Neural cell (in vitro differentiated cells): ENCODE data around the gene CCDC90B. TPM values are rescaled to one million over a fixed set of nuclear protein-coding genes. Genes with fewer than 3 reads are reported as not detected.
"Not testable (repeated sequence)": the region's sequence is repeated elsewhere in the genome, so short reads cannot be mapped to it uniquely, and the experiment has no call there.

Experiments
- H2AFZ ChIP-seq: fragments of 200-600, 300-800 bp; sonication (generic), shearing (Covaris generic); 2 replicates; pipeline ENCODE4 v1.6.0; 2014; ENCODE audit warnings: low read depth, mild to moderate bottlenecking, antibody characterized with exemption, low read length, moderate library complexity
- H3F3A ChIP-seq: fragments of 200-600 bp; shearing (Covaris generic); 2 replicates; pipeline ENCODE4 v1.6.1; 2016; ENCODE audit warnings: mild to moderate bottlenecking, moderate library complexity, mixed read lengths, antibody characterized with exemption, low read length; ENCODE audit not compliant: insufficient read depth, poor library complexity, severe bottlenecking
- H3K27ac ChIP-seq: fragments of 200-600, 300-800 bp; sonication (generic), shearing (Covaris generic); 2 replicates; pipeline ENCODE4 v1.5.1; 2014; ENCODE audit warnings: mild to moderate bottlenecking, low read length, moderate library complexity
- H3K27me3 ChIP-seq: fragments of 300-800, 200-600 bp; sonication (generic), shearing (Covaris generic); 2 replicates; pipeline ENCODE4 v1.6.0; 2014; ENCODE audit warnings: mild to moderate bottlenecking, low read depth, low read length, moderate library complexity; ENCODE audit not compliant: insufficient read depth
- H3K36me3 ChIP-seq: fragments of 300-800, 200-600 bp; sonication (generic), shearing (Covaris generic); 2 replicates; pipeline ENCODE4 v1.5.1; 2014; ENCODE audit warnings: mild to moderate bottlenecking, antibody characterized with exemption, low read length, moderate library complexity; ENCODE audit not compliant: insufficient read depth
- H3K4me2 ChIP-seq: fragments of 300-800, 200-600 bp; sonication (generic), shearing (Covaris generic); 2 replicates; pipeline ENCODE4 v1.6.0; 2014; ENCODE audit warnings: mild to moderate bottlenecking, low read length
- H3K4me3 ChIP-seq: fragments of 300-800, 200-600 bp; sonication (generic), shearing (Covaris generic); 2 replicates; pipeline ENCODE4 v1.5.1; 2014; ENCODE audit warnings: mild to moderate bottlenecking, low read length, moderate library complexity
- H3K79me2 ChIP-seq: fragments of 200-600 bp; shearing (Covaris generic); replicated peaks from 2 replicates; pipeline ENCODE4 v1.6.0; 2014; ENCODE audit warnings: mild to moderate bottlenecking, low read length, moderate library complexity; ENCODE audit not compliant: insufficient read depth
- H3K9ac ChIP-seq: fragments of 300-800, 200-600 bp; sonication (generic), shearing (Covaris generic); 2 replicates; pipeline ENCODE4 v1.6.1; 2016; ENCODE audit warnings: mild to moderate bottlenecking, low read length, mixed read lengths
- H3K9me2 ChIP-seq: fragments of 200-600 bp; shearing (Covaris generic); 2 replicates; pipeline ENCODE4 v1.6.1; 2016; ENCODE audit warnings: mild to moderate bottlenecking, low read length, mixed read lengths; ENCODE audit not compliant: insufficient read depth
- H3K9me3 ChIP-seq: fragments of 200-600, 300-800 bp; sonication (generic), shearing (Covaris generic); 2 replicates; pipeline ENCODE4 v1.6.1; 2016; ENCODE audit warnings: mild to moderate bottlenecking, mixed run types, low read length, moderate library complexity, mixed read lengths
- H4K20me1 ChIP-seq: fragments of 200-600 bp; shearing (Covaris generic); 2 replicates; pipeline ENCODE4 v1.6.1; 2016; ENCODE audit warnings: mild to moderate bottlenecking, mixed run types; ENCODE audit not compliant: insufficient read depth
- EP300 ChIP-seq: fragments of 450-650 bp; conservative IDR thresholded peaks from 2 replicates; pipeline ENCODE4 v1.6.1; 2014; ENCODE audit warnings: antibody characterized with exemption, mild to moderate bottlenecking, moderate library complexity; ENCODE audit not compliant: poor library complexity, severe bottlenecking
- EZH2 ChIP-seq: fragments of 200-600, 300-800 bp; shearing (Covaris generic), sonication (generic); IDR thresholded peaks from 2 replicates; pipeline ENCODE4 v1.6.1; 2014; ENCODE audit warnings: antibody characterized with exemption, low read length, borderline replicate concordance, mild to moderate bottlenecking; ENCODE audit not compliant: insufficient read depth, poor library complexity, severe bottlenecking
- MXI1 ChIP-seq: fragments of 450-650 bp; conservative IDR thresholded peaks from 2 replicates; pipeline ENCODE4 v1.6.1; 2014; ENCODE audit warnings: antibody characterized with exemption, mild to moderate bottlenecking; ENCODE audit not compliant: poor library complexity, severe bottlenecking
- POLR2AphosphoS5 ChIP-seq: IDR thresholded peaks from 2 replicates; pipeline ENCODE4 v1.6.1; 2012
- RAD21 ChIP-seq: fragments of 450-650 bp; conservative IDR thresholded peaks from 2 replicates; pipeline ENCODE4 v1.6.1; 2014; ENCODE audit warnings: antibody characterized with exemption, mild to moderate bottlenecking, moderate library complexity
- REST ChIP-seq: IDR thresholded peaks from 2 replicates; pipeline ENCODE4 v1.6.1; 2012; ENCODE audit warnings: borderline replicate concordance
- SMC3 ChIP-seq: fragments of 450-650 bp; conservative IDR thresholded peaks from 2 replicates; pipeline ENCODE4 v1.6.1; 2014; ENCODE audit warnings: antibody characterized with exemption, mild to moderate bottlenecking, moderate library complexity; ENCODE audit not compliant: poor library complexity
- TAF1 ChIP-seq: IDR thresholded peaks from 2 replicates; pipeline ENCODE4 v1.6.1; 2012; ENCODE audit warnings: low read depth
- polyA plus RNA-seq: library from polyadenylated mRNA; depleted of rRNA; stranded (reverse); fragments of >200 nt; gene quantifications from 2 replicates; pipeline ENCODE4 v1.2.3, GENCODE V29; 2014
- TF ChIP-seq, protein P1 (sequence below): fragments of 450-650 bp; IDR thresholded peaks from 2 replicates; pipeline ENCODE4 v1.5.1; 2014; ENCODE audit warnings: antibody characterized with exemption, mild to moderate bottlenecking, moderate library complexity; ENCODE audit not compliant: poor library complexity, severe bottlenecking

The CCDC90B gene
- polyA plus RNA-seq, 1 donor from 2014 or later, result 351 TPM

DNA sequence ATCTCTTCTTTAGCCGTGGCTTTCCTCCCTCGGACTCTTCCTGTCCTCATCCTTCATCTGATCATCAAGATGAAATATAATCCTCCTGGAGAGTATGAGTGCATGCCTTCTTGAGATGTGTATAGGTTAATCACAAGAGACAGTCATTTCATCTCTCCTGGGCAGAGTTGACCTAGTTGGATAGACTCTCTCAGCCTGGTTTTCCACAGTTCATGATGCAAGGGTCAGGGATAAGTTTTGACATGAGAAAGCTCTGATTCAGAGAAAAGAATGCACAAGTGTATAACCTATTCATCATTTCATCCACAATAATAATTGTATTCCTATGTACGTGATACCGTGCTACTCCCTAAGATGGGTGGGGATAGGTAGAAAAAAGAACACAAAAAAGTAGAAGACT is 33.2 kb upstream of the CCDC90B start:
- H3K9ac ChIP-seq, result no peak overlapping the region
- H3K9me3 ChIP-seq, result no peaks in the 10 kb centered on the region
- H3K4me3 ChIP-seq, result no peak overlapping the region
- no peak for TF ChIP-seq SMC3
- TF ChIP-seq TAF1, result no peak
- TF ChIP-seq MXI1, result no peak
- no peak for TF ChIP-seq RAD21
- TF ChIP-seq EZH2, result no peak
- no peak overlapping the region for H3K27ac ChIP-seq
- H3K27me3 ChIP-seq, result no peaks in the 10 kb centered on the region
- H3F3A ChIP-seq, result no peaks in the 10 kb centered on the region
- no peaks in the 10 kb centered on the region for H3K79me2 ChIP-seq
- no peaks in the 10 kb centered on the region for H3K9me2 ChIP-seq
- H4K20me1 ChIP-seq, result no peaks in the 10 kb centered on the region
- no peak overlapping the region for H3K4me2 ChIP-seq
- no peak overlapping the region for H2AFZ ChIP-seq
- H3K36me3 ChIP-seq, result no peaks in the 10 kb centered on the region

DNA sequence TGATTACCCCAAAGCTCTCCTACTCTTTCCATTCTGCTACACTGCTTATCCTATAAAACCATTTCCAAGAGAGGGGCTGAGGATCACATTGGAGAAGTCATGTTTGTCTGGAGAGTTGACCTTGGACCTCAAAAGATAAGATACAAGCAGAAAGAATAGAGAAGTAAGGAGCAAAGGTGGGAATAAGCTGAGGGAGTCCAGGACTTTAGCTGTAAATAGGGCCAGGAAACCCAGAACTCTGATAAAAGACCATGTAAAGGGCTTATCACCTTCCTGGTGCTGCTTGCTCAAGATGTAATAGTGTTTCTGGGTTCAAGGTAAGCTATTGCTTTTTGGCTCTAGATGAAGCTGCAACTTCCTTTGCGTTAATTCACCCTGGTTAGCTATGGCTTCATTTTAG is 32.8 kb upstream of the CCDC90B start:
- no peaks in the 10 kb centered on the region for H3K9me3 ChIP-seq
- H3K27ac ChIP-seq, result no peak overlapping the region
- no peak overlapping the region for H2AFZ ChIP-seq
- no peaks in the 10 kb centered on the region for H3K79me2 ChIP-seq
- H3K9ac ChIP-seq, result no peak overlapping the region
- H3K36me3 ChIP-seq, result no peaks in the 10 kb centered on the region
- H3K9me2 ChIP-seq, result no peaks in the 10 kb centered on the region
- no peak overlapping the region for H3K4me2 ChIP-seq
- no peaks in the 10 kb centered on the region for H4K20me1 ChIP-seq
- H3K4me3 ChIP-seq, result no peak overlapping the region
- TF ChIP-seq TAF1, result no peak
- TF ChIP-seq EZH2, result no peak
- TF ChIP-seq POLR2AphosphoS5, result no peak
- no peaks in the 10 kb centered on the region for H3K27me3 ChIP-seq
- H3F3A ChIP-seq, result no peaks in the 10 kb centered on the region

DNA sequence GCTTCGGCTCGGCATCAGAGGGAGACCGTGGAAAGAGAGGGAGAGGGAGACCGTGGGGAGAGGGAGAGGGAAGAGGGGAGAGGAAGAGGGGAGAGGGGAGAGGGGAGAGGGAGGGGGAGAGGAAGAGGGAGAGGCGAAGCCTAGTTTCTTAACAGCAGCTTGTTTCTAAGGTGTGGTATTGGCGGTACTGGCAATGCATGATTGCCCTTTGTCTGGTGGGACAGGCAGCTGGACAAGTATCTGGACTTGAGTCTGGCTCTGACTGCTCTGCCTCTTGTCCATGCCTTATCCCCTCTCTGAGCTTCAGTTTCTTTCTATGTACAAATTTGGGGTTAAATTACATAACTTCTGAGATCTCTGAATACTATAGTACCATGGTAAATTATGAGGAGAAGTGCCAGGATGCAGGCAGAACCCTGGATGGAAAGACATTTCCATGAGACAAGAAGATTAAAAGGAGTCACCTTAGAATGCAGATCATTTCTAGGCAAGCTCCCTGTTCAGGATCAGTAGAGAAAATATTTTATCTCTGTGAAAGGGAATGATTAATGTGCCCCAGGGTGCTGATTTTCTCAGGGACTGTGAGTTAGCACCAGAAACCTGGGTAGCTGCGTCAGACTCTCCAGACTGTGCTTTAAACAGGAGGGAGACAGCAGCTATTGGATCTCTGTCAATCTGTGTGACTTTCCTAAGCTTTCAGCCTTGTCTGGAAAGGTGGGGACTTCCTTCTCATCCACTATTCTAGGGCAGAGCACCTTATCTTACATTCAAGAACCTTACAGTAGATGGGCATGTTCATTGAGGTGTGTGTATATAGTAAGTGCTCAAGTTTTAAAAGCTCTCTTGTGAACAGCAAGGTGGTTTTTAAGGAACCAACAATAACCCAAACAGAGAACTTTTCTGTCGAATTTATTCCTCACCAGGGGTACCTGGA is 31.9 kb upstream of the CCDC90B start:
- no peaks in the 10 kb centered on the region for H3F3A ChIP-seq
- TF ChIP-seq TAF1, result no peak
- TF ChIP-seq EP300, result no peak
- TF ChIP-seq REST, result no peak
- TF ChIP-seq POLR2AphosphoS5, result no peak
- no peak for TF ChIP-seq EZH2
- no peak for TF ChIP-seq MXI1
- TF ChIP-seq SMC3, result no peak
- no peak for TF ChIP-seq RAD21
- TF ChIP-seq, protein P1, sequence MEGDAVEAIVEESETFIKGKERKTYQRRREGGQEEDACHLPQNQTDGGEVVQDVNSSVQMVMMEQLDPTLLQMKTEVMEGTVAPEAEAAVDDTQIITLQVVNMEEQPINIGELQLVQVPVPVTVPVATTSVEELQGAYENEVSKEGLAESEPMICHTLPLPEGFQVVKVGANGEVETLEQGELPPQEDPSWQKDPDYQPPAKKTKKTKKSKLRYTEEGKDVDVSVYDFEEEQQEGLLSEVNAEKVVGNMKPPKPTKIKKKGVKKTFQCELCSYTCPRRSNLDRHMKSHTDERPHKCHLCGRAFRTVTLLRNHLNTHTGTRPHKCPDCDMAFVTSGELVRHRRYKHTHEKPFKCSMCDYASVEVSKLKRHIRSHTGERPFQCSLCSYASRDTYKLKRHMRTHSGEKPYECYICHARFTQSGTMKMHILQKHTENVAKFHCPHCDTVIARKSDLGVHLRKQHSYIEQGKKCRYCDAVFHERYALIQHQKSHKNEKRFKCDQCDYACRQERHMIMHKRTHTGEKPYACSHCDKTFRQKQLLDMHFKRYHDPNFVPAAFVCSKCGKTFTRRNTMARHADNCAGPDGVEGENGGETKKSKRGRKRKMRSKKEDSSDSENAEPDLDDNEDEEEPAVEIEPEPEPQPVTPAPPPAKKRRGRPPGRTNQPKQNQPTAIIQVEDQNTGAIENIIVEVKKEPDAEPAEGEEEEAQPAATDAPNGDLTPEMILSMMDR, result no peak
- no peak overlapping the region for H2AFZ ChIP-seq
- H3K9me2 ChIP-seq, result no peaks in the 10 kb centered on the region
- H3K27ac ChIP-seq, result no peak overlapping the region
- H3K4me3 ChIP-seq, result no peak overlapping the region
- no peaks in the 10 kb centered on the region for H4K20me1 ChIP-seq
- H3K36me3 ChIP-seq, result no peaks in the 10 kb centered on the region
- H3K9ac ChIP-seq, result no peak overlapping the region
- H3K4me2 ChIP-seq, result no peak overlapping the region
- H3K27me3 ChIP-seq, result no peaks in the 10 kb centered on the region
- no peaks in the 10 kb centered on the region for H3K9me3 ChIP-seq
- no peaks in the 10 kb centered on the region for H3K79me2 ChIP-seq

DNA sequence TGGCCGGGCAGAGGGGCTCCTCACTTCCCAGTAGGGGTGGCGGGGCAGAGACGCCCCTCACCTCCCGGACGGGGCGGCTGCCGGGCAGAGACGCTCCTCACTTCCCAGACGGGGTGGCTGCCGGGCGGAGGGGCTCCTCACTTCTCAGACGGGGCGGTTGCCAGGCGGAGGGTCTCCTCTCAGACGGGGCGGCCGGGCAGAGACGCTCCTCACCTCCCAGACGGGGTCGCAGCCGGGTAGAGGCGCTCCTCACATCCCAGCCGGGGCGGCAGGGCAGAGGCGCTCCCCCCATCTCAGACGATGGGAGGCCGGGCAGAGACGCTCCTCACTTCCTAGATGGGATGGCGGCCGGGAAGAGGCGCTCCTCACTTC is 30.7 kb upstream of the CCDC90B start:
- not testable (repeated sequence) for H3K4me3 ChIP-seq, H3K9me2 ChIP-seq, H3K4me2 ChIP-seq, H3K36me3 ChIP-seq, H4K20me1 ChIP-seq, H3F3A ChIP-seq, H3K27me3 ChIP-seq, H3K79me2 ChIP-seq, H3K27ac ChIP-seq, H2AFZ ChIP-seq, H3K9me3 ChIP-seq, H3K9ac ChIP-seq
